ENCODE data around the gene TOM1. TPM values are rescaled to one million over a fixed set of nuclear protein-coding genes. Genes with fewer than 3 reads are reported as not detected.

The TOM1 gene
- total and polyA plus RNA-seq, 2 of the 13 experiments (the other 11 are each of a cell fraction or from before 2014, with no cell fraction given): 30.8 to 87.3 TPM

GRCh38 chr22:35299673-35300499, at the start of gene TOM1 (continued):
- TF ChIP-seq PAXIP1 (CRISPR knock-in tag; conservative IDR thresholded peaks at IDR 0.05) (peak; percentile 19), HNRNPL (IDR thresholded peaks at IDR 0.05; ENCODE audit: low read depth, low read length) (peak; percentile 78; the same call in 1 of the 2 replicates)

GRCh38 chr22:35250156-35250555, 49.5 kb upstream of the TOM1 start:
- FAIRE-seq: no peak
- 97% methylated on average over 4 of the region's 4 CpGs for WGBS (ENCODE audit: low lambda C conversion rate)
- no peak overlapping the region for H3K27ac ChIP-seq (ENCODE audit: extremely low read length, insufficient read depth, low read length)
- no peak for ATAC-seq
- H3K79me2 ChIP-seq (ENCODE audit: insufficient read depth, low read length): no peaks in the 10 kb centered on the region
- no TSS peak for BruUV-seq (replicated peaks)
- TF ChIP-seq SALL1 (CRISPR knock-in tag; IDR thresholded peaks at IDR 0.05) (no peak), HNRNPK (IDR thresholded peaks at IDR 0.05; ENCODE audit: low read depth, low read length, poor library complexity, severe bottlenecking) (no peak), HOXA7 (CRISPR knock-in tag; IDR thresholded peaks at IDR 0.05) (no peak)
- H3K4me2 ChIP-seq (ENCODE audit: low read depth, low read length): no peak overlapping the region
- in situ Hi-C loops (cut with HindIII; ENCODE audit: extremely low pct_ligation_motif_present, low pct_unique_long_range_greater_than_20kb) (no loop called here), intact Hi-C loops (cut with micrococcal nuclease; ENCODE audit: unreplicated experiment) (no loop called here)
- no peaks in the 10 kb centered on the region for H4K20me1 ChIP-seq (ENCODE audit: insufficient read depth, low read length)
- H3K9ac ChIP-seq (ENCODE audit: insufficient read depth, low read depth, low read length): no peak overlapping the region
- no peaks in the 10 kb centered on the region for H3K9me3 ChIP-seq (ENCODE audit: low read length)
- CTCF ChIA-PET (ENCODE audit: low intra/inter-chr PET ratio, low total read pairs): no interaction called here
- no peaks in the 10 kb centered on the region for H3K4me1 ChIP-seq (ENCODE audit: insufficient read depth, low read length)
- no peak overlapping the region for H3K4me3 ChIP-seq (replicated peaks in 1 of 3; ENCODE audit: insufficient read depth in 1 of 3, low read depth in 2 of 3, low read length in 3 of 3)
- no peaks in the 10 kb centered on the region for H3K27me3 ChIP-seq (ENCODE audit: control insufficient read depth in 1 of 2, insufficient read depth in 2 of 2, low read length in 2 of 2)
- no peaks in the 10 kb centered on the region for H3K36me3 ChIP-seq (replicated peaks in 1 of 2; ENCODE audit: control insufficient read depth in 1 of 2, insufficient read depth in 2 of 2, low read length in 2 of 2)
- POLR2A ChIA-PET: no interaction called here
- no peak overlapping the region for H2AFZ ChIP-seq (ENCODE audit: low read length)
- no peak for DNase-seq (ENCODE audit: low spot score)
